Upper lobe of left lung (tissue), 6 donors: ENCODE data around the gene PRM2. TPM values are rescaled to one million over a fixed set of nuclear protein-coding genes. Genes with fewer than 3 reads are reported as not detected.

ENCODE experiments used
- ATAC-seq, 2 donors: fragments of 200-7000 bp; cut with Tn5 transposase; one replicate each; pipeline ENCODE4 v1.9.1; 2022; ENCODE audit warnings: mild to moderate bottlenecking in 2 of 2, moderate library complexity in 2 of 2; ENCODE audit not compliant: low FRiP score in 2 of 2
- DNase-seq, 2 donors: peaks; one replicate each; pipeline ENCODE4 v3.0.0-alpha.2; 2019 to 2020
- H3K27ac ChIP-seq, 4 donors: fragments of 200-600 bp; sonication (generic); one replicate each; pipeline ENCODE4 v1.5.1; 2016 to 2019
- H3K27me3 ChIP-seq, 4 donors: fragments of 200-600 bp; sonication (generic); one replicate each; pipeline ENCODE4 v1.5.1; 2017 to 2019
- H3K36me3 ChIP-seq, 4 donors: fragments of 200-600 bp; sonication (generic); one replicate each; pipeline ENCODE4 v1.5.1; 2016 to 2019
- H3K4me1 ChIP-seq, 4 donors: fragments of 200-600 bp; sonication (generic); one replicate each; pipeline ENCODE4 v1.5.1; 2018 to 2019
- H3K4me3 ChIP-seq, 4 donors: fragments of 200-600 bp; sonication (generic); one replicate each; pipeline ENCODE4 v1.5.1; 2017 to 2019; ENCODE audit warnings: mild to moderate bottlenecking in 2 of 4, moderate library complexity in 1 of 4
- H3K9me3 ChIP-seq, 4 donors: fragments of 200-600 bp; sonication (generic); one replicate each; pipeline ENCODE4 v1.5.1; 2018 to 2019
- EP300 ChIP-seq, 4 donors: sonication (generic); formaldehyde crosslinking; IDR thresholded peaks; one replicate each; pipeline ENCODE4 v1.5.1; 2017; ENCODE audit warnings: antibody characterized with exemption in 4 of 4, control low read depth in 2 of 4
- POLR2A ChIP-seq, 4 donors: fragments of 450-650 bp; IDR thresholded peaks; one replicate each; pipeline ENCODE4 v1.5.1; 2016 to 2017; ENCODE audit warnings: antibody characterized with exemption in 4 of 4, mild to moderate bottlenecking in 2 of 4
- POLR2AphosphoS5 ChIP-seq, 2 donors: sonication (generic); formaldehyde crosslinking; IDR thresholded peaks; one replicate each; pipeline ENCODE4 v1.5.1; 2017; ENCODE audit warnings: antibody characterized with exemption in 2 of 2
- WGBS, 2 donors: methylation state at CpG; one replicate each; pipeline ENCODE4 v1.1.5; 2017 to 2018; 5-methylcytosine and 5-hydroxymethylcytosine counted together
- total RNA-seq, 6 donors: library from RNA; depleted of rRNA in 4 of 6; stranded (reverse); fragments of >200 nt in 4 of 6; gene quantifications; one replicate each; pipeline versions ENCODE4 v1.1.0 to v1.2.1, GENCODE V29; 2016 to 2021
- TF ChIP-seq, protein P1 (sequence below), 6 experiments: fragments of 450-650 bp in 4 of 6; fragments of 200-600 bp in 2 of 6; sonication (generic) in 2 of 6; IDR thresholded peaks; one replicate each; pipeline ENCODE4 v1.5.1; 2016 to 2019; ENCODE audit warnings: antibody characterized with exemption in 6 of 6
- donor health status: DM: no; HTN: no; CAD: no; lungs with moderate emphysema.
- donor health status: DM: no; HTN: yes; CAD: no; lungs with severe emphysema.

The PRM2 gene
- total RNA-seq, 6 donors from 2014 or later: not detected

DNA sequence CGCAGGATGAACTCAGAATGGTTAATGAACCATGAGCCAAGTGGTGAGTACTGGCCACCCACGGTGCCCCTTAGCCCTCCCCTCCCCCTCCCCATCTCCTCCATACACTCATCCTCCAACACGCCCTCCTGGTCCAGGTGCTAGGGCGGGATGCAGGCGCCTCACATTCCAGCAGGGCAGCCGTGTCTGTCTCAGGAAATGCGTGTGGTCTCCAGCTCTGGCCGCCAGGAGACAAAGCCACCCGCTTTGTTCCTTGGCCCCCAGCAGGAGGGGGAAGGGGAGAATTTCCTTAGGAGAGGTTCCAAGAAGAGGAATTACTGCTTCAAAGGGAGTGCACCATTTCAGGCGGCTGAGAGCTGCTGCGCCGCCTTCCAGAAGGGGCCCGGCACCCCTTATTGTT, 39.2 kb upstream of the PRM2 start:
- H3K36me3 ChIP-seq: no peaks in the 10 kb centered on the region
- H3K9me3 ChIP-seq: no peaks in the 10 kb centered on the region
- no peak overlapping the region for H3K4me3 ChIP-seq
- H3K27me3 ChIP-seq: no peaks in the 10 kb centered on the region
- TF ChIP-seq POLR2AphosphoS5 (IDR thresholded peaks at IDR 0.05): no peak
- TF ChIP-seq EP300 (IDR thresholded peaks at IDR 0.05): no peak
- no peak for TF ChIP-seq POLR2A (IDR thresholded peaks at IDR 0.05)
- TF ChIP-seq, protein P1, sequence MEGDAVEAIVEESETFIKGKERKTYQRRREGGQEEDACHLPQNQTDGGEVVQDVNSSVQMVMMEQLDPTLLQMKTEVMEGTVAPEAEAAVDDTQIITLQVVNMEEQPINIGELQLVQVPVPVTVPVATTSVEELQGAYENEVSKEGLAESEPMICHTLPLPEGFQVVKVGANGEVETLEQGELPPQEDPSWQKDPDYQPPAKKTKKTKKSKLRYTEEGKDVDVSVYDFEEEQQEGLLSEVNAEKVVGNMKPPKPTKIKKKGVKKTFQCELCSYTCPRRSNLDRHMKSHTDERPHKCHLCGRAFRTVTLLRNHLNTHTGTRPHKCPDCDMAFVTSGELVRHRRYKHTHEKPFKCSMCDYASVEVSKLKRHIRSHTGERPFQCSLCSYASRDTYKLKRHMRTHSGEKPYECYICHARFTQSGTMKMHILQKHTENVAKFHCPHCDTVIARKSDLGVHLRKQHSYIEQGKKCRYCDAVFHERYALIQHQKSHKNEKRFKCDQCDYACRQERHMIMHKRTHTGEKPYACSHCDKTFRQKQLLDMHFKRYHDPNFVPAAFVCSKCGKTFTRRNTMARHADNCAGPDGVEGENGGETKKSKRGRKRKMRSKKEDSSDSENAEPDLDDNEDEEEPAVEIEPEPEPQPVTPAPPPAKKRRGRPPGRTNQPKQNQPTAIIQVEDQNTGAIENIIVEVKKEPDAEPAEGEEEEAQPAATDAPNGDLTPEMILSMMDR (IDR thresholded peaks at IDR 0.05): no peak
- no peak overlapping the region for H3K27ac ChIP-seq
- ATAC-seq (no peak), DNase-seq (no peak)
- 46 to 70% methylated on average over 6 to 13 of the region's 13 CpGs for WGBS, 2 donors
- peaks cover 19 to 27% (median 23%) of the 10 kb centered on the region in 4 donors for H3K4me1 ChIP-seq

DNA sequence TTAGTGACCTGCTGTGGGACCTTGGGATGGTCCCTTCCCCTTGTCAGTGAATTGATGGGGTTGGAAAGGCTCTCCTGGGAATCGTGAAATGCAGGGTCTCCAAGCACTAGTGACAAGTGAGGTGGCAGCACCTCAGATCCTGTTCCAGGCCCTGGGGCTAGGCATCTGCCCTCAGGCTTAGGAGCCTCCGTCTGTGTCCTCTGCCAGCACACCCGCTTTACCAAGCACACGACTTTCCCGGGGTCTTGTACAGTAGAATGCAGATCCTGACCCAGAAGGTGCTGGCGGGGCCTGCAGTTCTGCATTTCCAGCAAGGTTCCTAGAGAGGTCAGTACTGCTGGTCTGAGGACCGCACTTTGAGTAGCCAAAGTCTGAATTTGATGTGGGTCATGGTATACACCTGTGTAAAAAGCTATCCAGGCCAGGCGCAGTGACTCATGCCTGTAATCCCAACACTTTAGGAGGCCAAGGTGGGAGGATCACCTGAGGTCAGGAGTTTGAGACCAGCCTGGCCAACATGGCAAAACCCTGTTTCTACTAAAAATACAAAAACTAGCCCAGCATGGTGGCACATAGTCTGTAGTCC, 38.1 kb upstream of the PRM2 start:
- no peaks in the 10 kb centered on the region for H3K27me3 ChIP-seq
- no peak for ATAC-seq
- WGBS, 2 donors: 96 to 98% methylated on average over 6 of the region's 8 CpGs
- peaks cover 27 to 38% (median 30%) of the 10 kb centered on the region in 4 donors for H3K4me1 ChIP-seq
- no peak overlapping the region for H3K4me3 ChIP-seq
- no peak for TF ChIP-seq POLR2A (IDR thresholded peaks at IDR 0.05)
- TF ChIP-seq POLR2AphosphoS5 (IDR thresholded peaks at IDR 0.05): no peak
- TF ChIP-seq EP300 (IDR thresholded peaks at IDR 0.05): no peak
- TF ChIP-seq, protein P1 (IDR thresholded peaks at IDR 0.05): no peak
- H3K9me3 ChIP-seq: no peaks in the 10 kb centered on the region
- DNase-seq: no peak
- H3K36me3 ChIP-seq: no peaks in the 10 kb centered on the region
- H3K27ac ChIP-seq: no peak overlapping the region

DNA sequence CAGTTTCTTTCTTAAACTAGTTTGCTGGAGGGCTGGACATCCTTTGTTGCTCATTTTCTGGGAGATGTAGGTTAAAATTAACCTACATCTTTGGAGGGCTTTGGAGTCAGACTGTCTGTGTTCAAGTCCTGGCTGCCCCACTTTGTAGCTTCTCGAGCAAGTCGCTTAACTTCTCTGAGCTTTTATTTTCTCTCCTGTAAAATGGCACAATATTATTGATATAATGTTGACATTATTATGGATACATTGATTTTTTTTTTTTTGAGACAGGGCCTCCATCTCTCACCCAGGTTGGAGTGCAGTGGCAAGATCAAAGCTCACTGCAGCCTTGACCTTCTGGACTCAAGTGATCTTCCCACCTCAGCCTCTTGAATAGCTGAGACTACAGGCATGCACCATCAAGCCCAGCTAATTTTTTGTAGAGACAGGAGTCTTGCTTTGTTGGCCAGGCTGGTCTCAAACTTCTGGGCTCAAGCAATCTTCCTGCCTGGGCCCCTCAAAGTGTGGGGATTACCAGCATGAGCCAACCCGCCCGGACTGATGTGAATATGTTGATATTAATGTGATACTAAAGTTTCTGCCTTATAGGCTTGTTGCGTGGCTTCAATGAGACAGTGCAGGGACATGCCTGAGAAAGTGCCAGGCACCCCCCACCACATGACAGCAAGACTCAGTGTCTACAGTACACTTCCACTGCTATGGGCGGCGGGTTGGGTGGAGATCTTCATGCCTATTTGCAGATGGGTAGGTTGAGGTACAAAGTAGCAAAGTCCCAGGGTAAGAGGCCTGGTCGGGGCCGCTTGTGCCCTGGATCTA, 37.4 kb upstream of the PRM2 start:
- Histone ChIP-seq H3K4me3 (no peak overlapping the region), H3K4me1 (peaks cover 32 to 43% (median 35%) of the 10 kb centered on the region in 4 donors), H3K36me3 (no peaks in the 10 kb centered on the region), H3K27me3 (no peaks in the 10 kb centered on the region), H3K27ac (no peak overlapping the region), H3K9me3 (no peaks in the 10 kb centered on the region)
- TF ChIP-seq, protein P1 (IDR thresholded peaks at IDR 0.05): no peak
- TF ChIP-seq EP300 (IDR thresholded peaks at IDR 0.05) (no peak), POLR2A (IDR thresholded peaks at IDR 0.05) (no peak), POLR2AphosphoS5 (IDR thresholded peaks at IDR 0.05) (no peak)
- ATAC-seq (no peak), DNase-seq (no peak)
- WGBS, 2 donors: 92 to 94% methylated on average over 7 to 9 of the region's 9 CpGs

DNA sequence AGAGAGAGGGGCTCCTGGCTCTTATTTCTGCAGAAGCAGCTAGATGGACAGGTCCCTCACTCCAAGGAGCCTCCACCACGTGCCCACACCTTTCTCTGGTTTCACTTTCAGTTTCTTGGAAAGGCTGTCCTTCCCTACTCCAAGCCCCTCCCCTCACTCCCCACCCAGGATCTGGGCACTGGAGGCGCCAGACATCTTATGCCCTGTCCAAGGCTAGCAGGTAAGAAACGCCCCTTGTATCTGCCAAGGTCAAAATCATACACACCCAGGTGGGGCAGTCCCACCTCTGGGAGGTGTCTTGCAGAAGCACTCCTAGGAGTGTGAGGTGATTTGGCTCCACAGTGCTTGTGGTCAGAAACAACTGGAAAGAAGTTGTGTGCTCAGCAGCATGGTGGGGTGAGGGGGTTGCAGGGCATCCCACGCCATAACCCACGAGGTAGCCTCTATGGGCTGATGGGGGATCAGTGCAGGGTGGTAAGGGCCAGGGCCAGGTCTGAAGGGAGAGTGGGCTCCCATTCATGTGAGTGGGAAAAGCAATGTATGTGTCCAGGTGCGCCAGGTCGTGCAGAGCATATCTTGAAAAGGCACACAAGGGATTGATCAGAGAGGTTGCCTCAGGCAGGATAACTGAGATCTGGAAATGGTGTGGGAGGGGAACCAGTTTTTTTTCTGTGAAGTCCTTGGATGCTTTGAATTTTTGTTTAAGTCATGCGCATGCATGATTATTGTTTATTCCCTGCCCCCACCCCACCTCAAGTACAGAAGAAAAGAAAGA, 36.6 kb upstream of the PRM2 start:
- Histone ChIP-seq H3K4me3 (no peak overlapping the region), H3K4me1 (peaks cover 40 to 51% (median 42%) of the 10 kb centered on the region in 4 donors), H3K27me3 (no peaks in the 10 kb centered on the region), H3K9me3 (no peaks in the 10 kb centered on the region), H3K27ac (peak overlapping the region in 2 of 4 donors; percentile 12 to 38), H3K36me3 (no peaks in the 10 kb centered on the region)
- TF ChIP-seq, protein P1 (IDR thresholded peaks at IDR 0.05): no peak
- TF ChIP-seq EP300 (IDR thresholded peaks at IDR 0.05): no peak
- TF ChIP-seq POLR2A (IDR thresholded peaks at IDR 0.05): no peak
- TF ChIP-seq POLR2AphosphoS5 (IDR thresholded peaks at IDR 0.05): no peak
- 64 to 69% methylated on average over 8 of the region's 8 CpGs for WGBS, 2 donors
- ATAC-seq: peak in 1 of 2 donors; percentile 32
- DNase-seq: peak in 1 of 2 donors; percentile 59
